ENCODE measurements around the gene MRPL2.
A peak's percentile ranks its signal among the peaks of the same experiment; 100 is the strongest.

The MRPL2 gene

GRCh38 chr6:43086022-43086658 lies 26.9 kb upstream of the MRPL2 start (continued):
- no peak for TF ChIP-seq ZNF148 (tag by site-specific recombination; IDR thresholded peaks at IDR 0.05; ENCODE audit: borderline replicate concordance)
- no peak for TF ChIP-seq ZNF558 (tag by site-specific recombination; IDR thresholded peaks at IDR 0.05)
- no peak for TF ChIP-seq ZNF660 (tag by site-specific recombination; IDR thresholded peaks at IDR 0.05)
- TF ChIP-seq ZNF692 (tag by site-specific recombination; IDR thresholded peaks at IDR 0.05): no peak
- TF ChIP-seq ZNF600 (tag by site-specific recombination; IDR thresholded peaks at IDR 0.05): 0 out of 2 replicates have a peak, but pooled peaks have one; percentile 15
- TF ChIP-seq ZNF645 (tag by site-specific recombination; IDR thresholded peaks at IDR 0.05): no peak
- no peak for TF ChIP-seq ZNF280C (tag by site-specific recombination; IDR thresholded peaks at IDR 0.05)
- TF ChIP-seq ZFHX2 (tag by site-specific recombination; conservative IDR thresholded peaks at IDR 0.05): peak; percentile 55
- peak; percentile 33 for TF ChIP-seq WT1 (tag by site-specific recombination; IDR thresholded peaks at IDR 0.05)

GRCh38 chr6:43082806-43083655 lies 23.8 kb upstream of the MRPL2 start:
- Histone ChIP-seq H3K9me3 (ENCODE audit: control insufficient read depth, insufficient read depth, low read depth, low read length) (no peaks in the 10 kb centered on the region), H3K36me3 (ENCODE audit: control insufficient read depth in 2 of 2, insufficient read depth in 1 of 2, low read length in 2 of 2) (no peaks in the 10 kb centered on the region), H3K27ac (ENCODE audit: extremely low read depth, low read depth, low read length) (no peak overlapping the region), H3K4me1 (ENCODE audit: control insufficient read depth, insufficient read depth, low read length) (peaks cover 6% of the 10 kb centered on the region), H3K4me3 (ENCODE audit: low read depth, low read length) (no peak overlapping the region)
- ChIA-PET CTCF (interaction anchor here (0.6 to 1.5 kb wide), 6 partner anchors 8 to 181 kb away, joined by 3 to 7 read pairs (median 3); no protein-coding TSS in a partner anchor), POLR2A (interaction anchor here (0.6 kb wide), 1 partner anchor 53 kb away, joined by 3 read pairs; no protein-coding TSS in a partner anchor)
- no peak for TF ChIP-seq ZNF624 (tag by site-specific recombination; IDR thresholded peaks at IDR 0.05)
- TF ChIP-seq OVOL3 (tag by site-specific recombination; IDR thresholded peaks at IDR 0.05): no peak
- TF ChIP-seq KLF1 (tag by site-specific recombination; IDR thresholded peaks at IDR 0.05): no peak
- no peak for TF ChIP-seq ZBTB49 (tag by site-specific recombination; IDR thresholded peaks at IDR 0.05; ENCODE audit: low read depth)
- TF ChIP-seq ZNF621 (tag by site-specific recombination; IDR thresholded peaks at IDR 0.05): no peak
- no peak for TF ChIP-seq ZNF366 (tag by site-specific recombination; conservative IDR thresholded peaks at IDR 0.05)
- no peak for TF ChIP-seq ZFP37 (tag by site-specific recombination; IDR thresholded peaks at IDR 0.05)
- TF ChIP-seq ZNF280D (tag by site-specific recombination; IDR thresholded peaks at IDR 0.05): no peak
- no peak for TF ChIP-seq ZBTB44 (tag by site-specific recombination; IDR thresholded peaks at IDR 0.05)

Data from HEK293 (cell line).